ENCODE measurements around the gene SMU1. TPM values are rescaled to one million over a fixed set of nuclear protein-coding genes. Genes with fewer than 3 reads are reported as not detected.
A peak's percentile ranks its signal among the peaks of the same experiment; 100 is the strongest.

SMU1 gene
- total and polyA plus RNA-seq, 9 donors, result 14.1 to 24.6 (median 17.5) TPM

DNA sequence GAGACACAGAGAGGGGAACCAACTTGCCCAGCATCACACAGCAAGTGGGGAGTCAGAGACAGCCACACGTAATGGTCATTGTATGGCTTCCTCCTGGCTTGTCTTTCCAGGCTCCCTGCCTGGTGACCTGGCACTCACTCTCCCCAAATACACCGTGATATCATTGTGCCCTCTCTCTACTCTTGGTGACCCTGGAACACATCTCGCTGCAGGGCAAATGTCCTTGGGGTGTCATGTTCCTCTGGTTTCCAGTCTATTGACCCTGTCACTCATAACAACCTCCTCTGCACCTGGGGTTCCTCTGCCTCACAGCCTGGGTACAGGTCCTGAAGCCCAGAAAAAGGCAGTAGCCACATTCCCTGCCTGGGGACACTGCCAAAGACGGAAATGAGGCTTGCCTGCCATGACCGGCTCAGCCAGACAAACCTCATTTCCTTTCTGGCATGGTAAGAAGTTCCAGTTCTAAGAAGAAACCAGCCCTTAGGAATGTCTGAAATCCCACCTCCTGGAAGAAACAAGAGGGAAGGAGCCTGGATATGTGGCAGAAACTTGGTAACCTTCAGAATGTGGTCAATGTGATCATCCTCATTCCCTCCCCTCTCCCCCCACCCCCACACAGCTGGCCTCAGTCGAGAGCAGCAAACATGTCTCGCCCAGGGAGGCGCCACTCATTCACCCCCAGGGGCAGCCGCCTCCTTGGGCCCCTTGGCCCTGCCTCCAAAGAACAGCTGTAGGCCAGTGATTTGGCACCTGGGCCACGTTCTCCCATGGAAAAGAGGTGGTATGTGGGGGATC lies 30.6 kb upstream of the SMU1 start:
- H3K27me3 ChIP-seq (ENCODE audit: control insufficient read depth, insufficient read depth, low read length), result no peaks in the 10 kb centered on the region
- no peak overlapping the region for H3K4me3 ChIP-seq (ENCODE audit: low read length)
- no peaks in the 10 kb centered on the region for H3K9me3 ChIP-seq (replicated peaks; ENCODE audit: control insufficient read depth, low read depth, low read length)
- peaks cover 16% of the 10 kb centered on the region for H3K36me3 ChIP-seq (ENCODE audit: control insufficient read depth, insufficient read depth, low read length)
- H3K4me1 ChIP-seq (ENCODE audit: control insufficient read depth, insufficient read depth, low read length), result peaks cover 34% of the 10 kb centered on the region
- DNase-seq, result peak; percentile 86
- WGBS (ENCODE audit: insufficient coverage), result 31% methylated on average over 9 of the region's 10 CpGs
- H3K27ac ChIP-seq (ENCODE audit: low read length), result peak overlapping the region; percentile 84

DNA sequence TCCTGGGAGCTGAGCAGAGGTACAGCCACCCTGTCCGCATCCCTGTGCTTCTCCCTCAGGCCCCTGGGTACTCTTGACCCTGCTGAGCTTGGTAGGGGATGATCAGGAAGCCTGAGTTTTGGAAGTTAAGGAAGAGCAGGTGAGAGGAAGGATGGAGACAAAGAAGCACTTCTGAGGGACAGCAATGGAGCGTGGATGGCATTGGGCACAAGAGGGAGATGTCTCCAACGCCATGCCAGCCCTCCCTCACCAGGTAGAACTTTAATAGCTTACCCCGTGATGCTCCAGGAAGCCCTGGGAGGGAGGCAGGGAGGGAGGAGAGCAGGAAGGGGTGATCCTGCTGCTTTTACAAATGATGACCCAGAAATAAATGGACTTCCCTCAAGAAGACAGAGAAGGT lies 29.9 kb upstream of the SMU1 start:
- Histone ChIP-seq H3K36me3 (ENCODE audit: control insufficient read depth, insufficient read depth, low read length) (peaks cover 10% of the 10 kb centered on the region), H3K4me1 (ENCODE audit: control insufficient read depth, insufficient read depth, low read length) (peaks cover 38% of the 10 kb centered on the region), H3K4me3 (ENCODE audit: low read length) (no peak overlapping the region), H3K27me3 (ENCODE audit: control insufficient read depth, insufficient read depth, low read length) (no peaks in the 10 kb centered on the region), H3K27ac (ENCODE audit: low read length) (peak overlapping the region; percentile 84), H3K9me3 (replicated peaks; ENCODE audit: control insufficient read depth, low read depth, low read length) (no peaks in the 10 kb centered on the region)
- DNase-seq, result no peak
- no CpG with 5 or more reads among the region's 4 CpGs for WGBS (ENCODE audit: insufficient coverage)

DNA sequence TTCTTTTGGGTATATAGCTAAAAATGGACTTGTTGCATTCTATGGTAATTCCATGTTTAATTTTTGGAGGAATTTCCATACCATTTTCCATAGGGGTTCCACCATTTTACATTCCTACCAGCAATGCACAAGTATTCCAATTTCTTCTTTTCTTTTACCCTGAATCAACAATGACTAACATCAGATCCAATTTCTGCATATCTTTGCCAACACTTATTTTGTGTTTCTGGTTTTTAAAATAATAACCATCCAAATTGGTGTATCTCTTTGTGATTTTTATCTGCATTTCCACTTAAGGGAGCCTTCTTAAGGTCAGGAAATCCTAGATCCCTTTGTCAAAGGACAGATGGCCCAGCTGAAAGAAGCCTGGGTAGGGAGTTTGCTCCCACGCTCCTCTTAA lies 29.5 kb upstream of the SMU1 start:
- no CpG with 5 or more reads among the region's 1 CpG for WGBS (ENCODE audit: insufficient coverage)
- Histone ChIP-seq H3K36me3 (ENCODE audit: control insufficient read depth, insufficient read depth, low read length) (peaks cover 7% of the 10 kb centered on the region), H3K9me3 (replicated peaks; ENCODE audit: control insufficient read depth, low read depth, low read length) (no peaks in the 10 kb centered on the region), H3K4me3 (ENCODE audit: low read length) (no peak overlapping the region), H3K27ac (ENCODE audit: low read length) (peak overlapping the region; percentile 84), H3K4me1 (ENCODE audit: control insufficient read depth, insufficient read depth, low read length) (peaks cover 41% of the 10 kb centered on the region), H3K27me3 (ENCODE audit: control insufficient read depth, insufficient read depth, low read length) (no peaks in the 10 kb centered on the region)
- no peak for DNase-seq

DNA sequence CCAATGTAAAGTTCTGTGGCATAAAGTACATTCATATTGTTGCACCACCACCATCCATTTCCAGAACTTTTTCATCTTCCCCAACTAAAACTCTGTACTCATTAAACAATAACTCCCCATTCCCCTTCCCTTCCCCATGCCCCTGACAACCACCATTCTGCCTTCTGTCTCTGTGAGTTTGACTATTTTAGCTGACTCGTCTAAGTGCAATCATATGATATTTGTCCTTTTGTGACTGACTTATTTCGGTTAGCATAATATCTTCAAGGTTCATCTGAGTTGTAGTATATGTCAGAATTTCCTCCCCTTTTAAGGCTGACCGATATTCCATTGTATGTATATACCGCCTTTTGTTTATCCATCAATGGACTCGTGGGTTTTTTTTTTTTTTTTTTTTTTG lies 29.0 kb upstream of the SMU1 start:
- H3K36me3 ChIP-seq (ENCODE audit: control insufficient read depth, insufficient read depth, low read length), result peaks cover 7% of the 10 kb centered on the region
- no peaks in the 10 kb centered on the region for H3K9me3 ChIP-seq (replicated peaks; ENCODE audit: control insufficient read depth, low read depth, low read length)
- DNase-seq, result no peak
- H3K4me1 ChIP-seq (ENCODE audit: control insufficient read depth, insufficient read depth, low read length), result peaks cover 41% of the 10 kb centered on the region
- H3K4me3 ChIP-seq (ENCODE audit: low read length), result no peak overlapping the region
- H3K27ac ChIP-seq (ENCODE audit: low read length), result peak overlapping the region; percentile 84
- no peaks in the 10 kb centered on the region for H3K27me3 ChIP-seq (ENCODE audit: control insufficient read depth, insufficient read depth, low read length)
- no CpG with 5 or more reads among the region's 5 CpGs for WGBS (ENCODE audit: insufficient coverage)

DNA sequence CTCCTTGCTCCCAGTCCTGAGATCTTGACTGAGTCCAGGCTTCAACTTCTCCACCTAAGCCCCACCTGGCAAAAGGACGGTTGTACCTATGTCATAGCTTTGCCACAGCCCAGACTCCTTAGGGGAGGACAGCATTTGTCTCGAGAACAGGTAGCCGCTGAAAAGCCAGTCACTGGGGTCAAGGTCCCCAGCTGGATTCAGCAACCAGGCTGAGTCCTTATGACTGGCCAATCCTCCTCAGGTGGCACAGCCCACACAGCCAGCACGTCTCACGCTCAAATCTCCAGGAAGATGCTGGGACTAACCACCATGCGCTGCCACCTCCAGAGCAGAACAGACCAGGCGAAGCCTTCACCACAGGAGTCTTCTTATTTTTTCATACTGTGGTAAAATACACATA lies 27.9 kb upstream of the SMU1 start:
- H3K4me1 ChIP-seq (ENCODE audit: control insufficient read depth, insufficient read depth, low read length), result peaks cover 41% of the 10 kb centered on the region
- H3K4me3 ChIP-seq (ENCODE audit: low read length), result no peak overlapping the region
- WGBS (ENCODE audit: insufficient coverage), result 87% methylated on average over 6 of the region's 7 CpGs
- no peaks in the 10 kb centered on the region for H3K27me3 ChIP-seq (ENCODE audit: control insufficient read depth, insufficient read depth, low read length)
- DNase-seq, result no peak
- H3K36me3 ChIP-seq (ENCODE audit: control insufficient read depth, insufficient read depth, low read length), result peaks cover 2% of the 10 kb centered on the region
- H3K9me3 ChIP-seq (replicated peaks; ENCODE audit: control insufficient read depth, low read depth, low read length), result no peaks in the 10 kb centered on the region
- peak overlapping the region; percentile 68 for H3K27ac ChIP-seq (ENCODE audit: low read length)

DNA sequence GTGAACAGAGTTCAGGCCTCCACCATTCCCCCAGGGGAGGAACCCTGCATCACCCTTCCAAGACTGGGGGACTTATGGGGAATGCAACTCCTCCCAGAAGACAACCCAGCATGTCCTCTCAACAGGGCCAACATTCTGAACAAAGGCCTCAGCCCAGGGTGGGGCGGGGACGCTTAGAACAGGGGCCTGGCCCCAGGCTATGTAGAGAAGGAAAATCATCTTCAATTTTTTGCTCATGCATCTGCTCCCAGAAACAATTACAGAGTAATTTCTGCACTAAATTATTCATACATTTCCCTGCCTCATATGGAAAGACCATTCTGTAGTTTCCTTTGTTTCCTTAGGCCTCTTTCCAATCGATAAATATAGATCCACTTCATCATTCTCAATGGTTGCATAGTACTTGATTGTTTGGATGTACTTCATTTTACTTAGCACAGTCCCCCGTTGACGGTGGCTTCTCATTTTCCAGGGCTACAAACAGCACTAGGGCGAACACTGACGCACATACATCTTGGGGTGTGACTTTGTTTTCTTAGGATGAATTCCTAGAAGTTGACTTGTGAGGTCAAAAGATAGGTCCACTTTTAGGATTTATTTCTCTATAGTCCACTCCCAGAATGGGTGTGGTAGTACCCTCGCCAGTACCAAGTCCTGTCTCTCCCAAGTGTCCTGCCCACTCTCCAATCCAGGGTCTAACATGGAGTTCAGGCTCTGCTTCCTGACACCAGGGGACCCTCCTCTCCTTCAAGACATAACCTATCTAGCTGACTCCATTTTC lies 27.2 kb upstream of the SMU1 start:
- Histone ChIP-seq H3K27ac (ENCODE audit: low read length) (peak overlapping the region; percentile 68), H3K27me3 (ENCODE audit: control insufficient read depth, insufficient read depth, low read length) (no peaks in the 10 kb centered on the region), H3K4me1 (ENCODE audit: control insufficient read depth, insufficient read depth, low read length) (peaks cover 41% of the 10 kb centered on the region), H3K4me3 (ENCODE audit: low read length) (no peak overlapping the region), H3K9me3 (replicated peaks; ENCODE audit: control insufficient read depth, low read depth, low read length) (no peaks in the 10 kb centered on the region), H3K36me3 (ENCODE audit: control insufficient read depth, insufficient read depth, low read length) (peaks cover 2% of the 10 kb centered on the region)
- peak; percentile 59 for DNase-seq
- WGBS (ENCODE audit: insufficient coverage), result 63% methylated on average over 1 of the region's 8 CpGs

DNA sequence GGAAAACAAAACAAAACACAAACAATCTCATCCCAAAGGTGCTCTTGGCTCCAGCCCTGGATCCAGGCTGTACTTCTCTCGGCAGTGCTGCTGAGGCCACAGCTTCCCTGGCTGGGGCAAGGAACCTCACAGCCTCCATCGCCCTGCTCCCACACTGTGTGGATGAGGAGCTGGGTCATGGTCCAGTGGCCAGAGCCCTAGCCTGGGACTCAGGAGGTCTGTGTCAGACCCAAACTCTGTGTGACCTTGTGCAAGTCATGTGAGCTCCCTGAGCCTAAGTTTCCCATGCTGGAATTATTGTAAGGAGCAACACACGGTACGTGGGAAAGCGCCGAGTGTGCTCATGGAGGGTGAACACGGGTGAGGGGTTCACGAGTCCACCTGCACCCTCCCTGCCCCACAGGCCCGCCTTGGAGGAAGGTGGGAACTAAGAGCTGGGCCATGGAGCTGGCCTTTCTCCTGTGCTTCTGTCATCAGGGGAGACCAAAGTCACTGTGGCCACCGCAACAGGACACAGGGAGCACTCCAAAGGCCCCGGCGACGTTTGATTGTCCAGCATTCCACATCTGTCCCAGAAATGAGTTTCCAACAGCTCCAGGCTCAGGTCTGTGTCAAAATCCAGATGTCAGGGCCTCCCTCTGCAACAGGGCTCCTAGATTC lies 26.2 kb upstream of the SMU1 start:
- 68% methylated on average over 6 of the region's 13 CpGs for WGBS (ENCODE audit: insufficient coverage)
- no peak for DNase-seq
- Histone ChIP-seq H3K27ac (ENCODE audit: low read length) (peak overlapping the region; percentile 68), H3K9me3 (replicated peaks; ENCODE audit: control insufficient read depth, low read depth, low read length) (no peaks in the 10 kb centered on the region), H3K27me3 (ENCODE audit: control insufficient read depth, insufficient read depth, low read length) (no peaks in the 10 kb centered on the region), H3K36me3 (ENCODE audit: control insufficient read depth, insufficient read depth, low read length) (peaks cover 2% of the 10 kb centered on the region), H3K4me1 (ENCODE audit: control insufficient read depth, insufficient read depth, low read length) (peaks cover 38% of the 10 kb centered on the region), H3K4me3 (ENCODE audit: low read length) (no peak overlapping the region)

DNA sequence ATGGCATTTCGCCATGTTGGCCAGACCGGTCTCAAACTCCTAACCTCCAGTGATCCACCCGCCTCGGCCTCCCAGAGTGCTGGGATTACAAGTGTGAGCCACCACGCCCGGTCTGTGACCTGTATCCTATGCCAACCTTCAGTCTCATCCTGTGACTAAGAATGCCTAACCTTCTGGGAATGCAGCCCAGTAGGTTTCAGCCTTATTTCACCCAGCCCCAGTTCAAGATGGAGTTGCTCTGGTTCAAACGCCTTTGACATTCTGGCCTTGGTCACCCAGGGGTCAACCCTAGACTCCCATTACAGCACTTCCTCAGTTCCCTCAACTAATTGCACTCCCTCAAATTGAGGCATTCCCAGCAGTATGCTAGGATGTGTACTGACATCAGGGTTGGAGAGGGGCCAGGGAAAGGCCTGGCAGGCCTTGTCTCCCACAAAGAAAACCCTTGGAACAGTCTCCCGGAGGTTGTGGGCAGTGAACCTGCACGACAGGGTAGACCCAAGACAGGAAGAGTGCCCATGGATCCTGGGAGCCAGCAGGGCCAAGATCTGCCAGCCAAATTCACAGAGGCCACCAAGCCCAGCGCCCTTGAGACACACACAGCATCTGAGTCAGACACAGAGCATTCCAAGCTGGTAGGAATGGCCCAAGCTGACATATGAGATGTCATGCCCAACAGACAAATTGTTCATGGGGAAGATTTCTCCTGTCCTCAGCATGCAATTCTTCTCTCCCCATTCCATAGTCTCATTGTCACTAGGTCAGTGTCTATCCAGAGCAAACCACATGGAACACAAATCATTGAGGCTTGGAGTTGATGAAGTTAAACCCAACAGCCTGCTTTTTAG lies 24.9 kb upstream of the SMU1 start:
- Histone ChIP-seq H3K4me3 (ENCODE audit: low read length) (no peak overlapping the region), H3K27ac (ENCODE audit: low read length) (no peak overlapping the region), H3K27me3 (ENCODE audit: control insufficient read depth, insufficient read depth, low read length) (no peaks in the 10 kb centered on the region), H3K36me3 (ENCODE audit: control insufficient read depth, insufficient read depth, low read length) (peaks cover 2% of the 10 kb centered on the region), H3K9me3 (replicated peaks; ENCODE audit: control insufficient read depth, low read depth, low read length) (no peaks in the 10 kb centered on the region), H3K4me1 (ENCODE audit: control insufficient read depth, insufficient read depth, low read length) (peaks cover 25% of the 10 kb centered on the region)
- WGBS (ENCODE audit: insufficient coverage), result 77% methylated on average over 7 of the region's 10 CpGs
- DNase-seq, result no peak

DNA sequence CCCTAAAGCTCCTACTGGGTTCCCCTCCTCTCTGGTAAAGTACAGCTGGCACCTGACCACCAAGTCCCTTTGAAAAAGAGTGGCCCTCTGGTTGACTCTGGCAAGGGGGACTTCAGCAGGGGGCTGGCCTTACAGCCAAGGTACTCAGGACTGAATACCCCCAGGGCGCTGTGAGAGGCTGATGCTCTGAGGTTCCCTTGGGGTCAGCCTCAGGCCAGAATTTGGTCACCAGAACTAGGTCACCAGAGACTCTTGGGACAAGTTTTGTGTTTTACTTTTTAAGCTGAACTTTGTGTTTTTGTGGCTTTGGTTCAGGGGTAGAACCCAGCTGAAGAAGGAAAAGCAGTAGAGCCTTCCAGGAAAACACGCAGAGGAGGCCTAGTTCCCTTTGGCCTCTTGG lies 23.3 kb upstream of the SMU1 start:
- H3K9me3 ChIP-seq (replicated peaks; ENCODE audit: control insufficient read depth, low read depth, low read length), result no peaks in the 10 kb centered on the region
- no peaks in the 10 kb centered on the region for H3K27me3 ChIP-seq (ENCODE audit: control insufficient read depth, insufficient read depth, low read length)
- no peak overlapping the region for H3K4me3 ChIP-seq (ENCODE audit: low read length)
- H3K36me3 ChIP-seq (ENCODE audit: control insufficient read depth, insufficient read depth, low read length), result peaks cover 2% of the 10 kb centered on the region
- H3K4me1 ChIP-seq (ENCODE audit: control insufficient read depth, insufficient read depth, low read length), result peaks cover 22% of the 10 kb centered on the region
- no peak overlapping the region for H3K27ac ChIP-seq (ENCODE audit: low read length)
- 100% methylated on average over 1 of the region's 2 CpGs for WGBS (ENCODE audit: insufficient coverage)
- DNase-seq, result no peak

All from muscle of leg (tissue), 11 donors.